Esophagus squamous epithelium (tissue), 5 donors: ENCODE measurements around the gene B3GNT7. TPM values are rescaled to one million over a fixed set of nuclear protein-coding genes. Genes with fewer than 3 reads are reported as not detected.
"Not testable (repeated sequence)": the region's sequence is repeated elsewhere in the genome, so short reads cannot be mapped to it uniquely, and the experiment has no call there.

ENCODE experiments used
- DNase-seq: peaks from one replicate; lab custom pipeline; 2025; lab: John Stamatoyannopoulos, UW
- H3K27ac ChIP-seq, 4 donors: fragments of 200-600 bp; sonication (generic); one replicate each; pipeline ENCODE4 v1.5.1; 2016 to 2019; ENCODE audit warnings: mild to moderate bottlenecking in 1 of 4
- H3K27me3 ChIP-seq, 4 donors: fragments of 200-600 bp; sonication (generic); 1 replicate in 3 of 4; 2 replicates in 1 of 4; pipeline versions ENCODE4 v1.5.1 to v1.6.0; 2017 to 2021; ENCODE audit warnings: antibody characterized with exemption in 1 of 4
- H3K36me3 ChIP-seq, 3 donors: fragments of 200-600 bp; sonication (generic); one replicate each; pipeline ENCODE4 v1.5.1; 2016 to 2019
- H3K4me1 ChIP-seq, 3 donors: fragments of 200-600 bp; sonication (generic); one replicate each; pipeline ENCODE4 v1.5.1; 2017 to 2019
- H3K4me3 ChIP-seq, 4 donors: fragments of 200-600 bp; sonication (generic); 1 replicate in 3 of 4; 2 replicates in 1 of 4; pipeline ENCODE4 v1.5.1; 2016 to 2019; ENCODE audit warnings: mild to moderate bottlenecking in 2 of 4, moderate library complexity in 1 of 4
- H3K9me3 ChIP-seq, 3 donors: fragments of 200-600 bp; sonication (generic); one replicate each; pipeline ENCODE4 v1.5.1; 2016 to 2019
- CTCF ChIP-seq, 6 experiments: fragments of 450-650 bp in 4 of 6; fragments of 200-600 bp in 2 of 6; sonication (generic) in 2 of 6; IDR thresholded peaks; one replicate each; pipeline ENCODE4 v1.5.1; 2016 to 2019; ENCODE audit warnings: antibody characterized with exemption in 6 of 6, mild to moderate bottlenecking in 4 of 6, moderate library complexity in 4 of 6
- POLR2A ChIP-seq, 4 donors: fragments of 450-650 bp; IDR thresholded peaks; one replicate each; pipeline ENCODE4 v1.6.1; 2017; ENCODE audit warnings: antibody characterized with exemption in 4 of 4, mild to moderate bottlenecking in 4 of 4, moderate library complexity in 3 of 4
- WGBS, 2 donors: methylation state at CpG; one replicate each; pipeline ENCODE4 v1.1.5; 2018; 5-methylcytosine and 5-hydroxymethylcytosine counted together
- intact Hi-C: fragments of 100-400 bp; cut with DNase I; formaldehyde crosslinking; loops from one replicate; pipeline ENCODE4 v1.15.0; 2022
- total RNA-seq, 4 donors: library from RNA; depleted of rRNA; stranded (reverse); fragments of >200 nt; gene quantifications; one replicate each; pipeline ENCODE4 v1.1.0, GENCODE V29; 2016
- donor health status: DM: yes; HTN: yes; CAD: no.

The B3GNT7 gene
- total RNA-seq, 4 donors from 2014 or later, result 2.1 to 8.1 (median 5.2) TPM

GRCh38 chr2:231425811-231426703 is 30.5 kb downstream of the B3GNT7 start:
- no peaks in the 10 kb centered on the region for H3K4me1 ChIP-seq
- WGBS, 2 donors, result 60% methylated on average over 12 of the region's 21 CpGs
- H3K36me3 ChIP-seq, result no peaks in the 10 kb centered on the region
- H3K27me3 ChIP-seq, result peaks cover 0 to 5% (median 0%) of the 10 kb centered on the region in 4 donors
- no peak overlapping the region for H3K27ac ChIP-seq
- H3K4me3 ChIP-seq, result no peak overlapping the region
- TF ChIP-seq POLR2A (IDR thresholded peaks at IDR 0.05), result no peak
- TF ChIP-seq CTCF (IDR thresholded peaks at IDR 0.05), result no peak
- peaks cover 0 to 11% (median 0%) of the 10 kb centered on the region in 3 donors for H3K9me3 ChIP-seq
- intact Hi-C loops, result no loop called here
- no peak for DNase-seq

GRCh38 chr2:231427116-231427515 is 31.6 kb downstream of the B3GNT7 start:
- H3K4me3 ChIP-seq, result no peak overlapping the region
- peaks cover 0 to 20% (median 0%) of the 10 kb centered on the region in 3 donors for H3K9me3 ChIP-seq
- WGBS, 2 donors, result 76 to 78% methylated on average over 2 to 3 of the region's 3 CpGs
- DNase-seq, result no peak
- TF ChIP-seq POLR2A (IDR thresholded peaks at IDR 0.05), result no peak
- no peak for TF ChIP-seq CTCF (IDR thresholded peaks at IDR 0.05)
- H3K27ac ChIP-seq, result no peak overlapping the region
- H3K36me3 ChIP-seq, result no peaks in the 10 kb centered on the region
- intact Hi-C loops, result no loop called here
- no peaks in the 10 kb centered on the region for H3K4me1 ChIP-seq
- H3K27me3 ChIP-seq, result peaks cover 0 to 5% (median 0%) of the 10 kb centered on the region in 4 donors

- no peak overlapping the region for H3K27ac ChIP-seq
- TF ChIP-seq POLR2A (IDR thresholded peaks at IDR 0.05) (no peak), CTCF (IDR thresholded peaks at IDR 0.05) (no peak)
- DNase-seq, result no peak
- 72 to 84% methylated on average over 6 of the region's 6 CpGs for WGBS, 2 donors
- intact Hi-C loops, result no loop called here
- H3K27me3 ChIP-seq, result peaks cover 0 to 5% (median 0%) of the 10 kb centered on the region in 4 donors
- no peaks in the 10 kb centered on the region for H3K4me1 ChIP-seq
- H3K9me3 ChIP-seq, result peaks cover 0 to 20% (median 0%) of the 10 kb centered on the region in 3 donors
- no peak overlapping the region for H3K4me3 ChIP-seq
- H3K36me3 ChIP-seq, result no peaks in the 10 kb centered on the region
Measured at GRCh38 chr2:231429152-231429551, 33.6 kb downstream of the B3GNT7 start.

GRCh38 chr2:231429901-231430300 is 34.4 kb downstream of the B3GNT7 start:
- no peak overlapping the region for H3K27ac ChIP-seq
- no peaks in the 10 kb centered on the region for H3K4me1 ChIP-seq
- intact Hi-C loops, result no loop called here
- no peak for DNase-seq
- H3K36me3 ChIP-seq, result no peaks in the 10 kb centered on the region
- H3K9me3 ChIP-seq, result peaks cover 0 to 20% (median 0%) of the 10 kb centered on the region in 3 donors
- H3K27me3 ChIP-seq, result peaks cover 0 to 5% (median 0%) of the 10 kb centered on the region in 4 donors
- TF ChIP-seq CTCF (IDR thresholded peaks at IDR 0.05) (no peak), POLR2A (IDR thresholded peaks at IDR 0.05) (no peak)
- H3K4me3 ChIP-seq, result no peak overlapping the region
- 83 to 90% methylated on average over 3 of the region's 3 CpGs for WGBS, 2 donors

- H3K27me3 ChIP-seq, H3K36me3 ChIP-seq, H3K4me1 ChIP-seq, intact Hi-C loops, H3K27ac ChIP-seq, H3K4me3 ChIP-seq, DNase-seq: not testable (repeated sequence)
- 88 to 91% methylated on average over 4 of the region's 4 CpGs for WGBS, 2 donors
- peaks cover 0 to 20% (median 0%) of the 10 kb centered on the region in 3 donors for H3K9me3 ChIP-seq
Measured at GRCh38 chr2:231430437-231430836, 34.9 kb downstream of the B3GNT7 start.
